Testis (tissue), 2 donors: ENCODE measurements around the gene INTS6.

Experiments
- CTCF ChIP-seq, 3 experiments: fragments of 450-650 bp in 2 of 3; fragments of 200-600 bp in 1 of 3; sonication (generic) in 1 of 3; IDR thresholded peaks; one replicate each; pipeline ENCODE4 v1.5.1; 2016 to 2019; ENCODE audit warnings: antibody characterized with exemption in 3 of 3, mild to moderate bottlenecking in 2 of 3, moderate library complexity in 1 of 3
- POLR2A ChIP-seq: fragments of 450-650 bp; IDR thresholded peaks from one replicate; pipeline ENCODE4 v1.6.1; 2017; ENCODE audit warnings: antibody characterized with exemption, mild to moderate bottlenecking, moderate library complexity

- TF ChIP-seq CTCF (IDR thresholded peaks at IDR 0.05) (no peak), POLR2A (no peak)
Observed at GRCh38 chr13:51322826-51323225, 130.0 kb downstream of the INTS6 start.
